Measurements from ENCODE around the gene MED27.

- TF ChIP-seq, protein P1, sequence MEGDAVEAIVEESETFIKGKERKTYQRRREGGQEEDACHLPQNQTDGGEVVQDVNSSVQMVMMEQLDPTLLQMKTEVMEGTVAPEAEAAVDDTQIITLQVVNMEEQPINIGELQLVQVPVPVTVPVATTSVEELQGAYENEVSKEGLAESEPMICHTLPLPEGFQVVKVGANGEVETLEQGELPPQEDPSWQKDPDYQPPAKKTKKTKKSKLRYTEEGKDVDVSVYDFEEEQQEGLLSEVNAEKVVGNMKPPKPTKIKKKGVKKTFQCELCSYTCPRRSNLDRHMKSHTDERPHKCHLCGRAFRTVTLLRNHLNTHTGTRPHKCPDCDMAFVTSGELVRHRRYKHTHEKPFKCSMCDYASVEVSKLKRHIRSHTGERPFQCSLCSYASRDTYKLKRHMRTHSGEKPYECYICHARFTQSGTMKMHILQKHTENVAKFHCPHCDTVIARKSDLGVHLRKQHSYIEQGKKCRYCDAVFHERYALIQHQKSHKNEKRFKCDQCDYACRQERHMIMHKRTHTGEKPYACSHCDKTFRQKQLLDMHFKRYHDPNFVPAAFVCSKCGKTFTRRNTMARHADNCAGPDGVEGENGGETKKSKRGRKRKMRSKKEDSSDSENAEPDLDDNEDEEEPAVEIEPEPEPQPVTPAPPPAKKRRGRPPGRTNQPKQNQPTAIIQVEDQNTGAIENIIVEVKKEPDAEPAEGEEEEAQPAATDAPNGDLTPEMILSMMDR (conservative IDR thresholded peaks at IDR 0.05; ENCODE audit: low read depth, low read length) = no peak
- TF ChIP-seq EZH2 (IDR thresholded peaks at IDR 0.05; ENCODE audit: low read length, unreplicated experiment) = no peak
These were observed 188.1 kb downstream of the MED27 start for GRCh38 chr9:131891598-131891997.
